ENCODE results near the gene CBARP.

CBARP gene

DNA sequence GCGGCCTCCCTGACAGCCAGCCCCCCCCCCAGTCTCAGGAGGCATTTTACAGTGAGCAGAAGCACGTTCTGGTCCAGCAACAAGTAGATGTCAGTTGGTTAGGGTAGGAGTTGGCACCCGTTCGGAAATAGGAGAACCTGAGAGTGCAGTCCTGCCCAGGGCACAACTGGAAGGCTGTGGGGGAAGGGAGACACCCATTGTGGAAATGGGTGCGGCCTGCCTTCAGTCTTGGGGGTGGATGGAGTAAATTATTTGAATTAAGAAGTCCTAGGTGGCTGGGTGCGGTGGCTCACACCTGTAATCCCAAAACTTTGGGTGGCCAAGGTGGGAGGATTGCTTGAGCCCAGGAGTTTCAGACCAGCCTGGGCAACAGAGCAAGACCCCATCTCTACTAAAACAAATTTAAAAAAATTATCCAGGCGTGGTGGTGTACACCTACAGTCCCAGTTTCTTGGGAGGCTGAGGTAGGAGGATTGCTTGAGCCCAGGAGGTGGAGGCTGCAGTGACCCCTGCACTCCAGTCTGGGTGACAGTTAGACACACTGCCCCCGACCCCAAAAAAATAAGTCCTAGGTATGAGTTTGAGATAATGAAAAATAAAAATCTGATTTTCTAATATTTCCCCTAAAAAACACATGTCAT lies 32.5 kb upstream of the CBARP start:
- H3K4me1 ChIP-seq (ENCODE audit: insufficient read depth, insufficient read length), result peaks cover 48% of the 10 kb centered on the region
- peak overlapping the region; percentile 100 for H3K9ac ChIP-seq (ENCODE audit: insufficient read length, low read depth)
- DNase-seq (ENCODE audit: low read depth, low spot score), result no peak
- H3K27me3 ChIP-seq (ENCODE audit: insufficient read depth, insufficient read length), result peaks cover 15% of the 10 kb centered on the region
- peaks cover 54% of the 10 kb centered on the region for H3K36me3 ChIP-seq (ENCODE audit: insufficient read depth, insufficient read length, low read length)
- TF ChIP-seq YY1 (IDR thresholded peaks at IDR 0.05; ENCODE audit: insufficient read depth, insufficient read length), result no peak
- TF ChIP-seq SUZ12 (IDR thresholded peaks at IDR 0.05; ENCODE audit: extremely low read depth, insufficient read depth, insufficient read length), result no peak
- no peak for TF ChIP-seq ZNF274 (IDR thresholded peaks at IDR 0.05; ENCODE audit: low read depth, low read length)
- no peaks in the 10 kb centered on the region for H3K9me3 ChIP-seq (ENCODE audit: insufficient read depth, low read length)
- H3K4me3 ChIP-seq (ENCODE audit: insufficient read length, low read depth), result peak overlapping the region; percentile 87

DNA sequence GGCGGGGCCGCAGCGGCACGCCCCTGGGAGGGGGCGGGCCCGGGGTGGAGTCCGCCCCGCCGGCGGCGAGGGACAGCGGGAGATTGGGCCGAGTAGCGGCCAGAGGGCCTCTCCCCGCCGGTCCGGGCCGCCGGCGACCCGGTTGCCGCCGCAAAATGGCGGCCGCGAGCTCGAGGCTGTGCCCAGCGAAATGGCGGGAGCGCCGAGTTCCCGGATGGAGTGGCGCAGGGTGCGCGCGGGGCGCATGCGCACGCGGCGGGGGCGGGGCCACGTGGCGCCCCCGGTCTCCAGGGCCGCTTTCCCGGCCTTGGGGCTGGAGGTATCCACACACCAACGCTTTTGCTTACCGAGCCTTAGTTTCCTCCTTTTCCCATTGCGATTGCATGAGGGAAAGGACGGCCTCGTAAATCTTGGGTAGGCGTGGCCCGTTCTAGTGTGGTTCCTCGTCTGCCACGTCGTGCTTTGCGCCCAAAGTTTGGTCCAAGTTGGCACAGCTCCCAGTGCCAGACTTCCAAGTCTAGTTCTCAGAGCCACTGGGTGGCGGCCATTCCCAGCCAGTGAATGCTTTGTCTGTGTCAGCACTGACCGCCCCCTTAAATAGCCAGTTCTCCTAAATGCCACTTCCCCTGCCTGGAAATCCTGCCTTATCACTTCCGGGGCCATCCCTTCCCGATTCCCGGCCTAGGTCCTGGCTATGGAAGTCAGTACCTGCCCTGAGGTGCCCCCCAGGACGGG lies 31.8 kb upstream of the CBARP start:
- TF ChIP-seq YY1 (IDR thresholded peaks at IDR 0.05; ENCODE audit: insufficient read depth, insufficient read length) (peak; percentile 91), ZNF274 (IDR thresholded peaks at IDR 0.05; ENCODE audit: low read depth, low read length) (no peak)
- no peaks in the 10 kb centered on the region for H3K9me3 ChIP-seq (ENCODE audit: insufficient read depth, low read length)
- peaks cover 55% of the 10 kb centered on the region for H3K36me3 ChIP-seq (ENCODE audit: insufficient read depth, insufficient read length, low read length)
- H3K4me3 ChIP-seq (ENCODE audit: insufficient read length, low read depth), result peak overlapping the region; percentile 87
- H3K9ac ChIP-seq (ENCODE audit: insufficient read length, low read depth), result peak overlapping the region; percentile 100
- no peak for DNase-seq (ENCODE audit: low read depth, low spot score)
- peaks cover 15% of the 10 kb centered on the region for H3K27me3 ChIP-seq (ENCODE audit: insufficient read depth, insufficient read length)
- peaks cover 55% of the 10 kb centered on the region for H3K4me1 ChIP-seq (ENCODE audit: insufficient read depth, insufficient read length)

DNA sequence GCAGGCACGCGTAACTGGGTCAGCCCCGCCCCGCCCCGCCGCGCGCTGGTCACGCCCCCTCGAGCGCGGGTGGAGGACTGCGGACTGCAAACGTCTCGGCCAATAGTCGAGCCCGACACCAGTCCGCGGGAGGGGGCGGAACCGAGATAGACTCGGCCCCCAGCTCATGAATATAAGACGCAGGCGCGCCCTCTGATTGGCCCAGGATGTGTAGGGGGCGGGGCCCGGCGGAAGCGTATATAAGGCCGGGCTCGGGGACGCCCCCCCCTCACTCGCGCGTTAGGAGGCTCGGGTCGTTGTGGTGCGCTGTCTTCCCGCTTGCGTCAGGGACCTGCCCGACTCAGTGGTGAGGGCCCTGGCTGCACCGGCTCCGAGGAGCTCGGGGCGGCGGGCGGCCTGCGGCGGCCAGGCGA lies 31.3 kb upstream of the CBARP start, which contains the start of gene CIRBP:
Gene CIRBP (plus strand): TSS at position 268 of the 413 bp plus-strand sequence. CDS start 1,602 bp downstream, outside the sequence.
- Histone ChIP-seq H3K9ac (ENCODE audit: insufficient read length, low read depth) (peak within 1 kb of the TSS; percentile 100), H3K9me3 (ENCODE audit: insufficient read depth, low read length) (no peaks in the 10 kb centered on the region), H3K4me3 (ENCODE audit: insufficient read length, low read depth) (peak within 1 kb of the TSS; percentile 87), H3K4me1 (ENCODE audit: insufficient read depth, insufficient read length) (peaks cover 55% of the 10 kb centered on the region), H3K27me3 (ENCODE audit: insufficient read depth, insufficient read length) (peaks cover 15% of the 10 kb centered on the region), H3K36me3 (ENCODE audit: insufficient read depth, insufficient read length, low read length) (peaks cover 55% of the 10 kb centered on the region)
- DNase-seq (ENCODE audit: low read depth, low spot score), result peak; percentile 97
- TF ChIP-seq YY1 (IDR thresholded peaks at IDR 0.05; ENCODE audit: insufficient read depth, insufficient read length), result no peak

DNA sequence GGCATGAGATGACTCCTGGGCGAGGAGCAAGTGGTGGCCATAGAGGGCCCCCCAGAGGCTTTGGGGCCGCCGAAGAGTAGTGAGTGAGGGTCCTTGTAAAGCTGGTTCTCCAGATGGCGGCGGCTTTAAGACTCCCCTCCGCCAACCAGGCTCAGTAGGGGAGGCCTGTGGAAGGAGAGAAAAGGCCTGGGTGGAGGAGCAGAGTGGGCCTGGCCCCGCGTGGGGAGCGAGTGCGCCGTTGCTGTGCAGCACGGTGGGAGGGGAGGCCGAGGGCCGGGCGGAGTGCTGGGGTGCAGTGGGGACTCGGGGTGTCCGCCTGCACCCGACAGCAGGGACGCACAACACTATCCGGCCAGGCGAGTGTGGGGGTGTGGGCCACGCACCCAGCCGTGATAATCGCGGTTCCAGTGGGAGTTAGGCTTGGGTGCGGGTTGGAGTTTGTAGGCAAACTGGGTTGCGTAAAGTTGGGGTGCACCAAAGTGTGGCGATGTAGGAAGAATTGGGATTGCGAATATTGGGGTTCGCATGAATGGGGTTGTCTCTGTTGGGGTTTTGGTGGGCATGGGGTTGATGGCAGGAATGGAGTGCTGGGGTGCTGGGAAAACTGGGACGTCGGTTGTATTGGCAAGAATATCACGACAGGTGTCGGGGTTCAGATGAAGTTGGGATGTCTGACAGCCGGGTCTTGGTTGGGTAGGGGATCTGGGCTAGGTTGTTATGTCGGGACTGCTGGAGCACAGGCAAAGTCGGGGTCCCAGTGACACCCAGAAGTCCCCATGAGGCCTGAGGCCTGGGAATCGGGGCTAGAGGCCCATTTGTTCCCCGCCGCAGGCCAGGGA lies 30.6 kb upstream of the CBARP start:
- H3K4me1 ChIP-seq (ENCODE audit: insufficient read depth, insufficient read length), result peaks cover 51% of the 10 kb centered on the region

DNA sequence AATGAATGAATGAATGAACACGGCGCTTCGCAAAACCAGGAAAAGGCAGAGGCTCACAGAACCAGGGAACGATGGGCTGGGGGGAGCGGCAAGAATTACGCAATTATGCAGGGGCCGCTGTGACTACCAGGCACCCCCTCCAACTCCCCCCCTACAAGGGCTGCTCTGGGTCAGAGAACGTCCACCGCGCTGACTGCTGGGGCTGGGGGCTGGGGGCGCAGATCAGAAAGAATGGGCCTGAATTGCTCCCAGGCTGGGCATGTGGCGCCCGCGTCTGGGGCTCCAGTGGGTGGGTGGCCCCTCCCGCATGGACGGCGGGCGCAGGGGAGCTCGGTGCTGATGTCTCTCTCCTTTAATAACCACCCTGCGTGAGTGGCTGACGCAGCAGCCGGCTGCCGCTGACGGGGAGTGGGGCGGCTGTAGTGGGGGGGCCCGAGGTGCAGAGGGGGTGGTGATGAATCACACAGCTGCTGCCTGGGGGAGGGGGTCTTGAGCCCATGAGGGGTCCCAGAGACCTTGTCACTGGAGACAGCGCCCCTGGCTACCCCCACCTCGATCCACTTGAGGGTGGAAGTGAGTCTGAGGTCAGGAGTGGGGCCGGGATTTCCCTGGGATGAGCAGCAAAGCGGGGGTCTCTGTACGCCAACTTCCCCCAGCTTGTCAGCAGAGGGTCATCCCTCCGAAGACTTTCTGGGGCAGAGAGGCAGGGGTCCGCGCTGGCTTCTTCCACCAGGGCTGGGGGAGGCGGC lies 29.8 kb upstream of the CBARP start:
- peaks cover 49% of the 10 kb centered on the region for H3K4me1 ChIP-seq (ENCODE audit: insufficient read depth, insufficient read length)
- peak overlapping the region; percentile 86 for H3K9ac ChIP-seq (ENCODE audit: insufficient read length, low read depth)
- TF ChIP-seq ZNF274 (IDR thresholded peaks at IDR 0.05; ENCODE audit: low read depth, low read length) (no peak), YY1 (IDR thresholded peaks at IDR 0.05; ENCODE audit: insufficient read depth, insufficient read length) (no peak), SUZ12 (IDR thresholded peaks at IDR 0.05; ENCODE audit: extremely low read depth, insufficient read depth, insufficient read length) (no peak)
- H3K9me3 ChIP-seq (ENCODE audit: insufficient read depth, low read length), result no peaks in the 10 kb centered on the region
- DNase-seq (ENCODE audit: low read depth, low spot score), result no peak
- H3K36me3 ChIP-seq (ENCODE audit: insufficient read depth, insufficient read length, low read length), result peaks cover 43% of the 10 kb centered on the region
- peaks cover 15% of the 10 kb centered on the region for H3K27me3 ChIP-seq (ENCODE audit: insufficient read depth, insufficient read length)
- H3K4me3 ChIP-seq (ENCODE audit: insufficient read length, low read depth), result peak overlapping the region; percentile 62

More for the DNA sequence above, 30.6 kb upstream of the CBARP start:
- Histone ChIP-seq H3K9ac (ENCODE audit: insufficient read length, low read depth) (peak overlapping the region; percentile 86), H3K36me3 (ENCODE audit: insufficient read depth, insufficient read length, low read length) (peaks cover 51% of the 10 kb centered on the region), H3K4me3 (ENCODE audit: insufficient read length, low read depth) (peak overlapping the region; percentile 31), H3K27me3 (ENCODE audit: insufficient read depth, insufficient read length) (peaks cover 15% of the 10 kb centered on the region), H3K9me3 (ENCODE audit: insufficient read depth, low read length) (no peaks in the 10 kb centered on the region)
- TF ChIP-seq ZNF274 (IDR thresholded peaks at IDR 0.05; ENCODE audit: low read depth, low read length) (no peak), SUZ12 (IDR thresholded peaks at IDR 0.05; ENCODE audit: extremely low read depth, insufficient read depth, insufficient read length) (no peak), YY1 (IDR thresholded peaks at IDR 0.05; ENCODE audit: insufficient read depth, insufficient read length) (no peak)
- no peak for DNase-seq (ENCODE audit: low read depth, low spot score)

DNA sequence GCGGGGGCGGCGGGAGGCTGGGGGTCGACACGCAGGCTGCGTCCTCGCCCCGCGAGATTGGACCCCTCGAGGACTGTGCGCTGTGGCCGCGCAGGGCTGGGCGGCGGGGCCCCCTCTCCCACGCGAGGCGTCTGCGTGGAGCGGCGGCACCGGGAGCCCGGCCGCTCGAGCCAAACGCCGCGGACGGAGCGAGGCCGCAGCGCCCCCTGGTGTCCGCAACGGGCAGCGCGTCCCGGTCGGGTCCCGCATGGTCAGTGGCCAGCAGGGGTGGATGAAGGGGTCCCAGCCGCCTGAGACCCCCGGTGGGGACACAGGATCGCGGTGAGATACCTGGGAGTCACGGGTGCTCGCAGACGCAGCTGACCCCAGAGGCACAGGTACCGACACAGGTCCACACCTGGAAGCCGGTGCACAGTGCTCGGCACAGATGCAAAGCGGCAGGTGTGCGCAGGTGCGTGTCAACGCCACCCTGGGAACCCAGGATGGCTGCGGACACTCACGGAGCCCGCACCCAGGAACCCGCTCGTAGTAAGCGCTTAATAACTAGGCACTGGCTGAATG lies 29.2 kb upstream of the CBARP start:
- no peak for TF ChIP-seq YY1 (IDR thresholded peaks at IDR 0.05; ENCODE audit: insufficient read depth, insufficient read length)
- H3K4me1 ChIP-seq (ENCODE audit: insufficient read depth, insufficient read length), result peaks cover 48% of the 10 kb centered on the region
- peaks cover 15% of the 10 kb centered on the region for H3K27me3 ChIP-seq (ENCODE audit: insufficient read depth, insufficient read length)
- peak overlapping the region; percentile 62 for H3K4me3 ChIP-seq (ENCODE audit: insufficient read length, low read depth)
- DNase-seq (ENCODE audit: low read depth, low spot score), result no peak
- peak overlapping the region; percentile 86 for H3K9ac ChIP-seq (ENCODE audit: insufficient read length, low read depth)
- H3K36me3 ChIP-seq (ENCODE audit: insufficient read depth, insufficient read length, low read length), result peaks cover 37% of the 10 kb centered on the region
- H3K9me3 ChIP-seq (ENCODE audit: insufficient read depth, low read length), result no peaks in the 10 kb centered on the region

Measured in NT2/D1 (cell line).